Cardiac muscle cell (in vitro differentiated cells and primary cell): ENCODE results near the gene LSM2. TPM values are rescaled to one million over a fixed set of nuclear protein-coding genes. Genes with fewer than 3 reads are reported as not detected.

Experiments
- DNase-seq, 2 donors: peaks; one replicate each; pipeline versions ENCODE4 v3.0.0 to v3.0.0-alpha.2; 2010 to 2017; ENCODE audit warnings: low read depth in 1 of 2, low spot score in 1 of 2
- H3K27ac ChIP-seq: fragments of 200-600 bp; sonication (generic); 2 replicates; pipeline ENCODE4 v1.5.1; 2016
- H3K27me3 ChIP-seq: fragments of 200-600 bp; sonication (generic); 2 replicates; pipeline ENCODE4 v1.6.0; 2016; ENCODE audit warnings: control low read depth
- H3K36me3 ChIP-seq: fragments of 200-600 bp; sonication (generic); 2 replicates; pipeline ENCODE4 v1.5.1; 2016; ENCODE audit warnings: control low read depth
- H3K4me1 ChIP-seq: fragments of 200-600 bp; sonication (generic); 2 replicates; pipeline ENCODE4 v1.8.1; 2017; ENCODE audit warnings: low read depth, mild to moderate bottlenecking, mixed run types
- H3K4me3 ChIP-seq: fragments of 200-600 bp; sonication (generic); 2 replicates; pipeline ENCODE4 v1.5.1; 2016; ENCODE audit warnings: mild to moderate bottlenecking
- H3K9me3 ChIP-seq: fragments of 200-600 bp; sonication (generic); 2 replicates; pipeline ENCODE4 v1.5.1; 2017; ENCODE audit warnings: low read depth, mild to moderate bottlenecking, control low read depth
- CTCF ChIP-seq: IDR thresholded peaks from 2 replicates; pipeline ENCODE4 v1.5.1; 2012; ENCODE audit warnings: low read depth, mild to moderate bottlenecking, low read length
- polyA plus RNA-seq: library from polyadenylated mRNA; unstranded; fragments of >200 nt; fragmentation: Nextera tagmentation; extraction: Ambion mirVana; gene quantifications from 2 replicates; pipeline ENCODE4 v1.2.1, GENCODE V29; 2016
- total RNA-seq: library from RNA; depleted of rRNA; stranded (reverse); fragments of >200 nt; gene quantifications from 2 replicates; pipeline ENCODE4 v1.2.3, GENCODE V29; 2016

LSM2 gene
- total and polyA plus RNA-seq, 2 experiments from 2014 or later, result 64.2 to 76.8 TPM

- no peak overlapping the region for H3K4me3 ChIP-seq
- peaks cover 2% of the 10 kb centered on the region for H3K36me3 ChIP-seq
- H3K27me3 ChIP-seq, result no peaks in the 10 kb centered on the region
- no peak for DNase-seq
- no peaks in the 10 kb centered on the region for H3K9me3 ChIP-seq
- no peaks in the 10 kb centered on the region for H3K4me1 ChIP-seq
- TF ChIP-seq CTCF, result no peak
- no peak overlapping the region for H3K27ac ChIP-seq
Observed at GRCh38 chr6:31784098-31784925, 22.5 kb downstream of the LSM2 start.

DNA sequence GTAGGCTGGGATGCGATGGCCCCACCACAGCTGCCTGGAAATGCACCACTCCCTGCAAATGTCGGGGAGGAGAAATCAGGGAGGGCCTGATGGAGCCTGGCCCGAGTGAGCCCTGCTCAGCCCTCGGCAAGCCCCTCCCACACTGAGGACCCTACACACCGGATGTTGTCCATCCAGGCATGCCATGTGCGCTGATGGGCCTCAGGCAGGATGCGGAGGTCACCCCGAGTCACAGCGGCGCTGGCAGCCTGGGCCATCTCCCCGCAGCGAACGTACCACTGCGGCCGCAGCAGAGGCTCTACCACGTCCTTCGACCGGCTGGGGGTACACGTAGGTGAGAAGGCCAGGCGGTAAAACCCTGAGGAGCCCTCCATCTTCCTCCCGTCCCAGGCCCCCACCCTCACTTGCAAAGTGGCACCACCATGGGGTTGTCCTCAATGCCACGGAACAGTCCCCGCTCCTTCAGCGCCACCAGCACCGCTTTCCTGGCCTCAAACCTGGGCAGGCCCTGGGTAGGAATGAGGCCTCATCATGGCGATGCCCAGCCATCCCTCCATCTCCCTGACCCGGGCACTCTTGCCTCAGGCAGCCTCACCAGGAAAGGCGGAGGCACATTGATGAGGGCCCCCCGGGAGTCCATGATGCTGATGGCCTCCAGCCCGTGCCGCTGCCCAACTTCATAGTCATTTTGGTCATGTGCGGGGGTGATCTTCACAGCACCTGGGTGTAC lies 24.5 kb downstream of the LSM2 start:
- Histone ChIP-seq H3K36me3 (no peaks in the 10 kb centered on the region), H3K4me1 (peaks cover 8% of the 10 kb centered on the region)

GRCh38 chr6:31781244-31782125 lies 25.3 kb downstream of the LSM2 start:
- TF ChIP-seq CTCF, result no peak
- Histone ChIP-seq H3K27ac (no peak overlapping the region), H3K27me3 (no peaks in the 10 kb centered on the region), H3K36me3 (no peaks in the 10 kb centered on the region), H3K4me1 (peaks cover 16% of the 10 kb centered on the region), H3K4me3 (no peak overlapping the region), H3K9me3 (no peaks in the 10 kb centered on the region)
- DNase-seq, result no peak

More for the DNA sequence above, 24.5 kb downstream of the LSM2 start:
- no peak overlapping the region for H3K4me3 ChIP-seq
- no peaks in the 10 kb centered on the region for H3K9me3 ChIP-seq
- no peaks in the 10 kb centered on the region for H3K27me3 ChIP-seq
- TF ChIP-seq CTCF, result no peak
- H3K27ac ChIP-seq, result no peak overlapping the region
- no peak for DNase-seq

- DNase-seq, result no peak
- Histone ChIP-seq H3K27ac (no peak overlapping the region), H3K36me3 (no peaks in the 10 kb centered on the region), H3K4me3 (no peak overlapping the region), H3K27me3 (no peaks in the 10 kb centered on the region), H3K9me3 (no peaks in the 10 kb centered on the region), H3K4me1 (peaks cover 22% of the 10 kb centered on the region)
- TF ChIP-seq CTCF, result no peak
Observed at GRCh38 chr6:31780507-31781243, 26.1 kb downstream of the LSM2 start.

DNA sequence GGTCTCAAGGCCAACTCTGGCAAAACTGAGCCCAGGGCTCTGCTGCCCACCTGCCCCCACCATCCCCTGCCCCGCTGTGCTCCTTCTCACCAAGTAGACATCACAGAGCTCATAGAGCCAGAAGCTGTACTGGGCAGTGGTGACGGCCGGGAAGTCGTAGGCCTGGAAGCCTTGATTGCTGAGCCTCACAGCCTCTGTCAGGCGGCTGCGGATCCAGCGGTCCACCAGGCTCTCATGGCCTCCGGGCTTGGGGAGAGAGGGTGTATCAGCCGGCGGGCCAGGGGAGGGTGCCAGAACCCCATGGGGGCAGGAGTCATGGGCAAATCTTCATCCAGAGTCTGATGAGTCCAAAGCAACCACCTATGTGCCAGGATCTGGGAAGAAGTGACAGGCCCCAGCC lies 26.9 kb downstream of the LSM2 start:
- H3K9me3 ChIP-seq, result no peaks in the 10 kb centered on the region

More for the DNA sequence above, 26.9 kb downstream of the LSM2 start:
- Histone ChIP-seq H3K4me1 (peaks cover 22% of the 10 kb centered on the region), H3K36me3 (no peaks in the 10 kb centered on the region), H3K4me3 (no peak overlapping the region), H3K27ac (no peak overlapping the region), H3K27me3 (no peaks in the 10 kb centered on the region)
- TF ChIP-seq CTCF, result no peak
- DNase-seq, result no peak
